ENCODE measurements around the gene NXN.

Gene NXN

GRCh38 chr17:979539-980405, at the start of gene NXN:
Gene NXN (minus strand): TSS chr17:979776.
- DNase-seq = peak in 1 of 2 experiments; percentile 32

- no peak for DNase-seq
These were observed 47.5 kb upstream of the NXN start for GRCh38 chr17:1027044-1027443.

GRCh38 chr17:1026599-1026975, 47.0 kb upstream of the NXN start:
- DNase-seq = no peak

GRCh38 chr17:1025733-1026598, 46.4 kb upstream of the NXN start:
- DNase-seq = no peak

- DNase-seq = no peak
These were observed 44.5 kb upstream of the NXN start for GRCh38 chr17:1024076-1024475.

GRCh38 chr17:1022278-1023024, 42.9 kb upstream of the NXN start:
- DNase-seq = no peak

GRCh38 chr17:1021147-1021546, 41.6 kb upstream of the NXN start:
- DNase-seq = no peak

- no peak for DNase-seq
These were observed 39.9 kb upstream of the NXN start for GRCh38 chr17:1019451-1019850.

GRCh38 chr17:1018547-1018946, 39.0 kb upstream of the NXN start:
- DNase-seq = no peak

- DNase-seq = no peak
These were observed 34.1 kb upstream of the NXN start for GRCh38 chr17:1013729-1014090.

- DNase-seq = no peak
These were observed 33.5 kb upstream of the NXN start for GRCh38 chr17:1012823-1013728.

GRCh38 chr17:1011760-1012735, 32.5 kb upstream of the NXN start:
- no peak for DNase-seq

GRCh38 chr17:1011138-1011537, 31.6 kb upstream of the NXN start:
- no peak for DNase-seq

GRCh38 chr17:1010586-1010985, 31.0 kb upstream of the NXN start:
- no peak for DNase-seq

- no peak for DNase-seq
These were observed 30.5 kb upstream of the NXN start for GRCh38 chr17:1010086-1010450.

- DNase-seq = no peak
These were observed 29.9 kb upstream of the NXN start for GRCh38 chr17:1009229-1010085.

- DNase-seq = no peak
These were observed 28.6 kb upstream of the NXN start for GRCh38 chr17:1008008-1008761.

- DNase-seq = no peak
These were observed 27.9 kb upstream of the NXN start for GRCh38 chr17:1007310-1008007.

- no peak for DNase-seq
These were observed 26.5 kb upstream of the NXN start for GRCh38 chr17:1006054-1006453.

All from NCI-H187 (cell line).